Skeletal muscle cell (primary cell): Measurements from ENCODE around the gene AUH.

ENCODE experiments used
- DNase-seq: peaks from one replicate; pipeline ENCODE4 v3.0.0-alpha.2; 2010; ENCODE audit warnings: low read depth
- H3K4me3 ChIP-seq: 2 replicates; pipeline ENCODE4 v1.5.1; 2011; ENCODE audit warnings: low read depth, mild to moderate bottlenecking, control low read depth, low read length, moderate library complexity

AUH gene

GRCh38 chr9:91303741-91304415, 57.8 kb downstream of the AUH start:
- H3K4me3 ChIP-seq: no peak overlapping the region
- no peak for DNase-seq

- no peak overlapping the region for H3K4me3 ChIP-seq
- peak; percentile 57 for DNase-seq
Measured at GRCh38 chr9:91302831-91303230, 58.9 kb downstream of the AUH start.

GRCh38 chr9:91301161-91301560, 60.6 kb downstream of the AUH start:
- DNase-seq: no peak
- no peak overlapping the region for H3K4me3 ChIP-seq

GRCh38 chr9:91298311-91298710, 63.4 kb downstream of the AUH start:
- no peak for DNase-seq
- no peak overlapping the region for H3K4me3 ChIP-seq

GRCh38 chr9:91297306-91297705, 64.4 kb downstream of the AUH start:
- H3K4me3 ChIP-seq: no peak overlapping the region
- no peak for DNase-seq

GRCh38 chr9:91296354-91296753, 65.4 kb downstream of the AUH start:
- DNase-seq: no peak
- no peak overlapping the region for H3K4me3 ChIP-seq

- no peak for DNase-seq
- H3K4me3 ChIP-seq: no peak overlapping the region
Measured at GRCh38 chr9:91295357-91295756, 66.4 kb downstream of the AUH start.

- no peak overlapping the region for H3K4me3 ChIP-seq
- DNase-seq: no peak
Measured at GRCh38 chr9:91291866-91292265, 69.9 kb downstream of the AUH start.

GRCh38 chr9:91289244-91289643, 72.5 kb downstream of the AUH start:
- no peak for DNase-seq
- no peak overlapping the region for H3K4me3 ChIP-seq

GRCh38 chr9:91285729-91286353, 75.9 kb downstream of the AUH start:
- no peak overlapping the region for H3K4me3 ChIP-seq
- no peak for DNase-seq

- H3K4me3 ChIP-seq: no peak overlapping the region
- no peak for DNase-seq
Measured at GRCh38 chr9:91282292-91282691, 79.4 kb downstream of the AUH start.

GRCh38 chr9:91279296-91280204, 82.2 kb downstream of the AUH start:
- DNase-seq: no peak

GRCh38 chr9:91276513-91276912, 85.2 kb downstream of the AUH start:
- no peak overlapping the region for H3K4me3 ChIP-seq
- DNase-seq: no peak

More at GRCh38 chr9:91279296-91280204, 82.2 kb downstream of the AUH start:
- H3K4me3 ChIP-seq: no peak overlapping the region

- no peak overlapping the region for H3K4me3 ChIP-seq
- no peak for DNase-seq
Measured at GRCh38 chr9:91275655-91276054, 86.1 kb downstream of the AUH start.

- no peak overlapping the region for H3K4me3 ChIP-seq
- no peak for DNase-seq
Measured at GRCh38 chr9:91274949-91275492, 86.7 kb downstream of the AUH start.

GRCh38 chr9:91273853-91274552, 87.7 kb downstream of the AUH start:
- peak; percentile 26 for DNase-seq
- H3K4me3 ChIP-seq: no peak overlapping the region

- no peak overlapping the region for H3K4me3 ChIP-seq
- no peak for DNase-seq
Measured at GRCh38 chr9:91271156-91271555, 90.6 kb downstream of the AUH start.

GRCh38 chr9:91269907-91270491, 91.7 kb downstream of the AUH start:
- no peak overlapping the region for H3K4me3 ChIP-seq
- DNase-seq: no peak

GRCh38 chr9:91266448-91266847, 95.3 kb downstream of the AUH start:
- no peak for DNase-seq
- H3K4me3 ChIP-seq: no peak overlapping the region
